Activated CD8-positive, alpha-beta T cell treated with anti-CD3 and anti-CD28 coated beads for 36 hours (primary cell): ENCODE measurements around the gene NOD2. TPM values are rescaled to one million over a fixed set of nuclear protein-coding genes. Genes with fewer than 3 reads are reported as not detected.
A peak's percentile ranks its signal among the peaks of the same experiment; 100 is the strongest.

Source experiments
- ATAC-seq: fragments of 200-7000 bp; cut with Tn5 transposase; one replicate; pipeline ENCODE4 v1.10.0; 2021; ENCODE audit warnings: mild to moderate bottlenecking, moderate library complexity
- CTCF ChIA-PET: fragments of 350-600 bp; sonication (Branson Sonifier 250); formaldehyde crosslinking; loops from one replicate; lab custom pipeline; 2021; ENCODE audit warnings: antibody characterized with exemption; lab: Charles Lee
- POLR2A ChIA-PET: fragments of 350-600 bp; sonication (Branson Sonifier 250); formaldehyde crosslinking; loops from one replicate; lab custom pipeline; 2021; ENCODE audit warnings: antibody characterized with exemption; lab: Charles Lee
- DNase-seq: peaks from one replicate; pipeline ENCODE4 v3.0.0-alpha.2; 2020
- H3K27ac Mint-ChIP-seq: one replicate; pipeline ENCODE4 v1.8.0; 2021; ENCODE audit warnings: mild to moderate bottlenecking, mixed read lengths
- H3K27me3 Mint-ChIP-seq: one replicate; pipeline ENCODE4 v1.8.0; 2021; ENCODE audit warnings: mixed read lengths
- H3K36me3 Mint-ChIP-seq: one replicate; pipeline ENCODE4 v1.8.0; 2021; ENCODE audit warnings: low read depth, mixed read lengths
- H3K4me1 Mint-ChIP-seq: one replicate; pipeline ENCODE4 v1.8.0; 2021; ENCODE audit warnings: low read depth, mixed read lengths
- H3K4me3 Mint-ChIP-seq: one replicate; pipeline ENCODE4 v1.8.0; 2021; ENCODE audit warnings: mild to moderate bottlenecking, moderate library complexity, mixed read lengths
- H3K9me3 Mint-ChIP-seq: one replicate; pipeline ENCODE4 v1.8.0; 2021; ENCODE audit warnings: mixed read lengths
- intact Hi-C: fragments of 100-400 bp; cut with micrococcal nuclease; formaldehyde crosslinking; loops from one replicate; pipeline ENCODE4 v1.10.0; 2022
- microRNA-seq: library from miRNA; unstranded; fragments of <30 nt; microRNA quantifications from one replicate; pipeline ENCODE4 v1.2.0, GENCODE V29; 2022; ENCODE audit warnings: borderline microRNAs expressed, borderline replicate concordance
- total RNA-seq, 2 experiments: library from RNA; stranded (reverse); gene quantifications; one replicate each; pipeline ENCODE4 v1.2.3, GENCODE V29; 2021
- TF ChIP-seq, protein P1 (sequence below): fragments of 200-600 bp; IDR thresholded peaks from one replicate; pipeline ENCODE4 v1.8.0; 2022; ENCODE audit warnings: antibody characterized with exemption, mild to moderate bottlenecking

NOD2 gene
- total RNA-seq, 2 experiments from 2014 or later, result 1.1 to 1.6 TPM

- TF ChIP-seq, protein P1, sequence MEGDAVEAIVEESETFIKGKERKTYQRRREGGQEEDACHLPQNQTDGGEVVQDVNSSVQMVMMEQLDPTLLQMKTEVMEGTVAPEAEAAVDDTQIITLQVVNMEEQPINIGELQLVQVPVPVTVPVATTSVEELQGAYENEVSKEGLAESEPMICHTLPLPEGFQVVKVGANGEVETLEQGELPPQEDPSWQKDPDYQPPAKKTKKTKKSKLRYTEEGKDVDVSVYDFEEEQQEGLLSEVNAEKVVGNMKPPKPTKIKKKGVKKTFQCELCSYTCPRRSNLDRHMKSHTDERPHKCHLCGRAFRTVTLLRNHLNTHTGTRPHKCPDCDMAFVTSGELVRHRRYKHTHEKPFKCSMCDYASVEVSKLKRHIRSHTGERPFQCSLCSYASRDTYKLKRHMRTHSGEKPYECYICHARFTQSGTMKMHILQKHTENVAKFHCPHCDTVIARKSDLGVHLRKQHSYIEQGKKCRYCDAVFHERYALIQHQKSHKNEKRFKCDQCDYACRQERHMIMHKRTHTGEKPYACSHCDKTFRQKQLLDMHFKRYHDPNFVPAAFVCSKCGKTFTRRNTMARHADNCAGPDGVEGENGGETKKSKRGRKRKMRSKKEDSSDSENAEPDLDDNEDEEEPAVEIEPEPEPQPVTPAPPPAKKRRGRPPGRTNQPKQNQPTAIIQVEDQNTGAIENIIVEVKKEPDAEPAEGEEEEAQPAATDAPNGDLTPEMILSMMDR, result peak; percentile 30
- peak overlapping the region; percentile 77 for H3K27ac Mint-ChIP-seq
- ChIA-PET POLR2A (interaction anchor here (0.9 kb wide), 1 partner anchor 10 kb away, joined by 3 read pairs; no protein-coding TSS in a partner anchor), CTCF (interaction anchor here (0.6 to 1.5 kb wide), 9 partner anchors 9 to 116 kb away, joined by 3 to 8 read pairs (median 3); no protein-coding TSS in a partner anchor)
- intact Hi-C loops, result no loop called here
- H3K9me3 Mint-ChIP-seq, result no peaks in the 10 kb centered on the region
- H3K36me3 Mint-ChIP-seq, result peaks cover 59% of the 10 kb centered on the region
- no peaks in the 10 kb centered on the region for H3K27me3 Mint-ChIP-seq
- H3K4me1 Mint-ChIP-seq, result peaks cover 55% of the 10 kb centered on the region
- ATAC-seq (peak; percentile 43), DNase-seq (peak; percentile 24)
- H3K4me3 Mint-ChIP-seq, result no peak overlapping the region
These were observed 87.6 kb downstream of the NOD2 start for GRCh38 chr16:50781043-50781442.

DNA sequence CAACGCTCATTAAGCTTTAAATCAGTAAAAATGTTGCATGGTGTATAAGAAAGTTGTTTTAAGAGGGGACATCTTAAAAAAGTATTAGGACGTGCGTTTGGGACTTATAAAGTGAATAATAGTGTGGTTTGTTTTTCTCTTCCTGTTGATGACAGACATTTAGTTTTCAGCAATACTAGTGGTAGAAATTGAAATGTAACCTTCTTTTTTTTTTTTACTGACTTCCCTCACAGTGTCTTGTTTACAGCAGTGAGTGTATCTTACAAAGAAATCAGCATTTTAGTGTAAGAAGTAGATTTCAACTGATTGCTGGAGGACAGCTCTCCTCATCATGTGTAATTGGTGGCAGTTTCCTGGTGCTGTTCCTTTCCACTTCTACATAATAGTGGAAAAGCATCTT, 88.1 kb downstream of the NOD2 start:
- no peak for ATAC-seq
- TF ChIP-seq, protein P1, result peak; percentile 1
- intact Hi-C loops, result no loop called here
- H3K27ac Mint-ChIP-seq, result peak overlapping the region; percentile 77
- no peaks in the 10 kb centered on the region for H3K9me3 Mint-ChIP-seq
- no peak overlapping the region for H3K4me3 Mint-ChIP-seq
- peaks cover 55% of the 10 kb centered on the region for H3K4me1 Mint-ChIP-seq
- peaks cover 64% of the 10 kb centered on the region for H3K36me3 Mint-ChIP-seq
- CTCF ChIA-PET, result interaction anchor here (0.6 to 1.5 kb wide), 7 partner anchors 9 to 116 kb away, joined by 3 to 8 read pairs (median 3); no protein-coding TSS in a partner anchor
- POLR2A ChIA-PET, result interaction anchor here (0.9 kb wide), 1 partner anchor 9 kb away, joined by 3 read pairs; no protein-coding TSS in a partner anchor
- H3K27me3 Mint-ChIP-seq, result no peaks in the 10 kb centered on the region
- no peak for DNase-seq

Small RNA genes lying within 50 kb of the gene (microRNA-seq; reads per million reads assigned to microRNA genes)
- gene MIR3181, result 3.6 reads per million, percentile 10 among the genes with 10 or more reads in this experiment

Other genes starting within 250 kb of the NOD2 start
- 1 to 10 TPM; 1.9 to 3.6 TPM for gene NKD1, start 145.2 kb upstream of the NOD2 start, total RNA-seq
- gene SNX20, start 12.3 kb upstream of the NOD2 start, total RNA-seq, result 10 to 100 TPM; 24.6 to 25.0 TPM
- gene CYLD, start 48.5 kb downstream of the NOD2 start, total RNA-seq, result 10 to 100 TPM; 86.4 to 94.4 TPM